MM.1S (cell line): ENCODE measurements around the gene SCP2.

Source experiments
- DNase-seq: peaks from one replicate; pipeline ENCODE4 v3.0.0-alpha.2; 2015
- H2AFZ ChIP-seq: fragments of 300-600 bp; sonication (generic); 2 replicates; pipeline ENCODE4 v1.6.0; 2016; ENCODE audit warnings: antibody characterized with exemption, low read length
- H3F3A ChIP-seq: fragments of 300-600 bp; sonication (generic); 2 replicates; pipeline ENCODE4 v1.6.1; 2016; ENCODE audit warnings: mild to moderate bottlenecking, antibody characterized with exemption, low read length, moderate library complexity, mixed read lengths; ENCODE audit not compliant: insufficient read depth
- H3K27ac ChIP-seq: fragments of 300-600 bp; sonication (generic); 2 replicates; pipeline ENCODE4 v1.5.1; 2016; ENCODE audit warnings: mild to moderate bottlenecking, low read length
- H3K27me3 ChIP-seq: fragments of 300-600 bp; sonication (generic); replicated peaks from 2 replicates; pipeline ENCODE4 v1.6.0; 2016; ENCODE audit warnings: low read length; ENCODE audit not compliant: insufficient read depth
- H3K36me3 ChIP-seq: fragments of 300-600 bp; sonication (generic); replicated peaks from 2 replicates; pipeline ENCODE4 v1.6.1; 2016; ENCODE audit warnings: mild to moderate bottlenecking, low read length, mixed read lengths; ENCODE audit not compliant: insufficient read depth
- H3K4me1 ChIP-seq: fragments of 300-600 bp; sonication (generic); 2 replicates; pipeline ENCODE4 v1.6.1; 2016; ENCODE audit warnings: low read length, mixed read lengths
- H3K4me2 ChIP-seq: fragments of 300-600 bp; sonication (generic); 2 replicates; pipeline ENCODE4 v1.6.0; 2016; ENCODE audit warnings: low read depth, low read length
- H3K4me3 ChIP-seq: fragments of 300-600 bp; sonication (generic); 2 replicates; pipeline ENCODE4 v1.5.1; 2016; ENCODE audit warnings: low read length, mixed read lengths
- H3K79me2 ChIP-seq: fragments of 300-600 bp; sonication (generic); 2 replicates; pipeline ENCODE4 v1.6.1; 2016; ENCODE audit warnings: mixed run types, low read length, mixed read lengths
- H3K9ac ChIP-seq: fragments of 300-600 bp; sonication (generic); 2 replicates; pipeline ENCODE4 v1.6.1; 2016; ENCODE audit warnings: low read length, mixed read lengths
- H3K9me2 ChIP-seq: fragments of 300-600 bp; sonication (generic); replicated peaks from 2 replicates; pipeline ENCODE4 v1.6.1; 2016; ENCODE audit warnings: mild to moderate bottlenecking, low read length, mixed read lengths; ENCODE audit not compliant: insufficient read depth
- H3K9me3 ChIP-seq: fragments of 300-600 bp; sonication (generic); replicated peaks from 2 replicates; pipeline ENCODE4 v1.6.1; 2016; ENCODE audit warnings: mild to moderate bottlenecking, low read length, mixed read lengths; ENCODE audit not compliant: insufficient read depth
- H4K20me1 ChIP-seq: fragments of 300-600 bp; sonication (generic); 2 replicates; pipeline ENCODE4 v1.6.1; 2016; ENCODE audit warnings: mild to moderate bottlenecking, low read length, moderate library complexity, mixed read lengths; ENCODE audit not compliant: insufficient read depth
- EZH2 ChIP-seq: fragments of 300-600 bp; sonication (generic); optimal IDR thresholded peaks from 2 replicates; pipeline ENCODE3; 2017; ENCODE audit warnings: low read depth, mild to moderate bottlenecking, antibody characterized with exemption, low read length, mixed read lengths
- EZH2phosphoT487 ChIP-seq: fragments of 300-600 bp; sonication (generic); IDR thresholded peaks from 2 replicates; pipeline ENCODE4 v1.6.1; 2018; ENCODE audit warnings: antibody characterized with exemption, low read length
- TF ChIP-seq, protein P1 (sequence below): fragments of 300-600 bp; sonication (generic); IDR thresholded peaks from 2 replicates; pipeline ENCODE4 v1.5.1; 2016; ENCODE audit warnings: antibody characterized with exemption, low read length, mixed read lengths

The SCP2 gene

DNA sequence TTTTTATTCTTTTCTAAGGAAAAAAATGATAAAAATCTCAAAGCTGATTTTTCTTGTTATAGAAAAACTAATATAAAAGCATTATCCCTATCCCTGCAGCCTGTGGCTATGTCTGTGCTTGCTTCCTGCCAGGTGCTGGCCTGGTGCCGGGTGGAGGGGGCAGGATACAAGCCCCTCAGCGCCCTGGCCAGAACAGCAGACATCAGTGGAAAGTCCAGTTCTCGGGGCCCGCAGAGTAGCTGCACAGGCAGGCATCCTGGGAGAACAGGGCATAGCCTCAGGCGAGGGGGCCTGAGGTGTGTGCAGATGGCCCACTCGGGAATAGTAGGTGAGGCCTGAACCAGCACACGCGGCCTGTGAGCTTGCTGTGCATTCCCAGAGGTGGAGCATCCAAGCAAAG is 158.3 kb downstream of the SCP2 start:
- Histone ChIP-seq H3K4me3 (no peak overlapping the region), H3F3A (no peaks in the 10 kb centered on the region), H3K4me1 (no peaks in the 10 kb centered on the region), H3K27ac (no peak overlapping the region), H3K36me3 (no peaks in the 10 kb centered on the region), H3K9me2 (no peaks in the 10 kb centered on the region), H3K9ac (no peak overlapping the region), H2AFZ (no peak overlapping the region), H3K9me3 (no peaks in the 10 kb centered on the region), H3K27me3 (no peaks in the 10 kb centered on the region), H3K79me2 (no peaks in the 10 kb centered on the region), H4K20me1 (no peaks in the 10 kb centered on the region), H3K4me2 (no peak overlapping the region)
- no peak for DNase-seq
- TF ChIP-seq EZH2 (no peak), EZH2phosphoT487 (no peak)
- TF ChIP-seq, protein P1, sequence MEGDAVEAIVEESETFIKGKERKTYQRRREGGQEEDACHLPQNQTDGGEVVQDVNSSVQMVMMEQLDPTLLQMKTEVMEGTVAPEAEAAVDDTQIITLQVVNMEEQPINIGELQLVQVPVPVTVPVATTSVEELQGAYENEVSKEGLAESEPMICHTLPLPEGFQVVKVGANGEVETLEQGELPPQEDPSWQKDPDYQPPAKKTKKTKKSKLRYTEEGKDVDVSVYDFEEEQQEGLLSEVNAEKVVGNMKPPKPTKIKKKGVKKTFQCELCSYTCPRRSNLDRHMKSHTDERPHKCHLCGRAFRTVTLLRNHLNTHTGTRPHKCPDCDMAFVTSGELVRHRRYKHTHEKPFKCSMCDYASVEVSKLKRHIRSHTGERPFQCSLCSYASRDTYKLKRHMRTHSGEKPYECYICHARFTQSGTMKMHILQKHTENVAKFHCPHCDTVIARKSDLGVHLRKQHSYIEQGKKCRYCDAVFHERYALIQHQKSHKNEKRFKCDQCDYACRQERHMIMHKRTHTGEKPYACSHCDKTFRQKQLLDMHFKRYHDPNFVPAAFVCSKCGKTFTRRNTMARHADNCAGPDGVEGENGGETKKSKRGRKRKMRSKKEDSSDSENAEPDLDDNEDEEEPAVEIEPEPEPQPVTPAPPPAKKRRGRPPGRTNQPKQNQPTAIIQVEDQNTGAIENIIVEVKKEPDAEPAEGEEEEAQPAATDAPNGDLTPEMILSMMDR = no peak

DNA sequence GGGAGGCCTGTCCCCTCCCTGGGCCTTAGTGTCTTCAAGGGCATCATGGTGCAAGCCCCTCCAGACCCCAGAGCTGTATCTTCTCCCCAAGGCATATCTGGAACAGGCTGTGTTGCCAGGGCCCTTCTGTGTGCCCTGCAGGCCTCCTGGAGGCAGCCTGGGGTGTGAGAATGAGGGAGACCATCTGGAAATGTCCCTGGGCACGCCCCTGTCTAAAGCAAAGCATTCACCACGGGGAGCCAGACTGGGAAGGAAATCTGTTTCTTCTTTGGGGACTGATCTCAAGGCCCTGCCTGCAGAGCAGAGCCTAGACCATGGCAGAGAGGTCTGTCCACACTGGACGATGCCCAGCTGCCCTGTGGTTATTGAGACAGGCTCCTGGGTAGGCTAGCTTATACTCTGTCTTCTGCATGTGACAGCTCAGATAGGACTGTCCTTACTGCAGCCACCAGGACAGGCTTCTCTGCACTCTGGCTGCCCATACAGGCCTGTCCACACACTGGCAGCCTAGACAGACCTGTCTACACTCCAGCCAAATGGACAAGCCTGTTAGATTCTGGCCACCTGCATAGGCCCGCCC is 159.5 kb downstream of the SCP2 start:
- no peak overlapping the region for H3K9ac ChIP-seq
- TF ChIP-seq, protein P1 = no peak
- no peak for TF ChIP-seq EZH2phosphoT487
- no peak for TF ChIP-seq EZH2
- H3K4me1 ChIP-seq = no peaks in the 10 kb centered on the region
- no peaks in the 10 kb centered on the region for H4K20me1 ChIP-seq
- no peak overlapping the region for H2AFZ ChIP-seq
- no peaks in the 10 kb centered on the region for H3F3A ChIP-seq
- no peaks in the 10 kb centered on the region for H3K9me3 ChIP-seq
- no peaks in the 10 kb centered on the region for H3K79me2 ChIP-seq
- no peaks in the 10 kb centered on the region for H3K27me3 ChIP-seq
- DNase-seq = no peak
- no peak overlapping the region for H3K4me2 ChIP-seq
- no peak overlapping the region for H3K27ac ChIP-seq
- H3K9me2 ChIP-seq = no peaks in the 10 kb centered on the region
- H3K4me3 ChIP-seq = no peak overlapping the region
- no peaks in the 10 kb centered on the region for H3K36me3 ChIP-seq

DNA sequence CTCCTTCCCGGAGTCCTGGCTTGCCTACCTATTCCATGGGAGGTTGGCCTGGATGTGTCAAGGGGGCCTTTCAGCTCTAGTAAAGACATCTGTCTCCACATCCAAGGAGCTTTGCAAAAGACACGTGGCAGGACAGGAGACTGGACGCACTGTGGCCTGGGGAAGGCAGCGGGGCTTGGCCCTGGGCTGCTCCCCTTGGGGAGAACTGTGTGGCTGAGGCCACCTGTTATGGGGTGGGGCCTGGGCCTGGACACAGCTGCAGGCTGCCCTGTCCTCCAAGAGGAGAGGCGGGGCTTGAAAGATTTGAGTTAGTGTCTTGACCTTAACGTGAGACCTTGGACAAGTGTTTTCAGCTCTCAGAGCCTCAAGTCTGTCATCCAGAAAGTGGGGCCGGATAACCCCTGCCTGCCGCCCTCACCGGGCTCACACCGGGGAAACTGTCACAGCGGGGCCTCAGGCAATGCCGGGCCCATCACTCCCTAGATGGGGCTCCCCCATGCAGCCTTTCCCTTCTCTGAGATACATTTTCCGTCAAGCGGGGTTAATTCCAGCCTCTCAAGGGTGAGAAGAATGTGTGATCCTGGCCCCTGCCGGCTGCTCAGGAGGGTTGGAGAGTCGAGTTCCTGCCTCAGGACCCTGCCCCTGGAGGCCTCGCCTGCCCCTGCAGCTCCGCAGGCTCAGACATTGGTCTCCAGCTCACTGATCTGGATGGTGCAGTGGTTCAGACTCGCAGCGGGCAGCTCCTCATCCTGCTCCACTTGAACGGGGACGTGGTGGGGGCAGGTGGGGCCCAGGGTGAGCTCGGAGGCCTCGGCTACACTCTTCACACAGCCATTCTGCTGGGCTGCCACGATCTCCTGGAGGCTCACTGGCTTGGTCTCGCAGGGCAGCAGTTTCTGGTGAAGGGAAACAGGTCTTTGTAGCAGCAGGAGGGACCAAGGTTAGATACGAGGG is 160.5 kb downstream of the SCP2 start:
- no peak overlapping the region for H2AFZ ChIP-seq
- no peak for DNase-seq

More for the DNA sequence above, 160.5 kb downstream of the SCP2 start:
- Histone ChIP-seq H4K20me1 (no peaks in the 10 kb centered on the region), H3K9ac (no peak overlapping the region), H3K27me3 (no peaks in the 10 kb centered on the region), H3K79me2 (no peaks in the 10 kb centered on the region), H3F3A (no peaks in the 10 kb centered on the region), H3K4me2 (no peak overlapping the region), H3K27ac (no peak overlapping the region), H3K9me3 (no peaks in the 10 kb centered on the region), H3K4me3 (no peak overlapping the region), H3K36me3 (no peaks in the 10 kb centered on the region), H3K9me2 (no peaks in the 10 kb centered on the region), H3K4me1 (no peaks in the 10 kb centered on the region)
- TF ChIP-seq, protein P1 = no peak
- TF ChIP-seq EZH2 (no peak), EZH2phosphoT487 (no peak)
